ENCODE results near the gene PITPNM3. TPM values are rescaled to one million over a fixed set of nuclear protein-coding genes. Genes with fewer than 3 reads are reported as not detected.

The PITPNM3 gene
- total RNA-seq, 2 donors from 2014 or later = 5.3 to 7.9 TPM

DNA sequence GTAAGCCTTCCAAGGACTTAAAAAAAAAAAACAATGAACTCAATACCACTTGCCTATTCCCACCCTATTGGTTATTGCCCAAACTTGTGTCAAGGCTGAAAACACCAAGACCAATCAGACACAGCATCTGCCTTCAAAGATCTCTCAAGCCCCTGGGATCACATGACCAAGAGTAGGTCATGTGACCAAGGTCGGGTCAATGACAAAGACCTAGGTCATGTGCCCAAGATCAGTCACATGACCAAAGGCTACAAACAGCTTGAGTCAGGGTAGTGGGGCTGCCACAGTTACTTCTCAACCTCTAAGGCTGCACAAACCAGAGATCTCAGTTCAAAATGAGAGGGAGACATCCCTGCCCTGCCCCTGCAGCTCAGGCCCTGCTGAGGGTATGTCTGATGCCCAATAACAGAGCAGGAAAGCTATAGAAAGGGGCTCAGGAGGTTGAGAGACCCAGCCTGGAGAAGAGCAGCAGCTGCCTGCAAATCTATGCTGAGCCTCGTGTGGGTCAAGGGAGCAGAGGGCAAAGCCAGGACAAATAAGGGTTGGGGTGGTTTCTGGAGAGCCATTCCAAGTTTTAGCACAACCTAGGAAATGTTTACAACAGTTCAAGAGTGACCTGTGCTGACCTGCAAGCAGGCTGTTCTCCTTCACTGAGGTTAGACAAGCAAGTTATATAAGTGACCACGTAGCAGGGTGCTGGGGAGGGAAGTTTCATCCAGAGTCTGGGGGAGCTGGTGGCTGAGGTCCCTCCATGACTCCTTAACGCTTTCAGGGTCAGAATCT lies 63.3 kb downstream of the PITPNM3 start:
- TF ChIP-seq, protein P1, sequence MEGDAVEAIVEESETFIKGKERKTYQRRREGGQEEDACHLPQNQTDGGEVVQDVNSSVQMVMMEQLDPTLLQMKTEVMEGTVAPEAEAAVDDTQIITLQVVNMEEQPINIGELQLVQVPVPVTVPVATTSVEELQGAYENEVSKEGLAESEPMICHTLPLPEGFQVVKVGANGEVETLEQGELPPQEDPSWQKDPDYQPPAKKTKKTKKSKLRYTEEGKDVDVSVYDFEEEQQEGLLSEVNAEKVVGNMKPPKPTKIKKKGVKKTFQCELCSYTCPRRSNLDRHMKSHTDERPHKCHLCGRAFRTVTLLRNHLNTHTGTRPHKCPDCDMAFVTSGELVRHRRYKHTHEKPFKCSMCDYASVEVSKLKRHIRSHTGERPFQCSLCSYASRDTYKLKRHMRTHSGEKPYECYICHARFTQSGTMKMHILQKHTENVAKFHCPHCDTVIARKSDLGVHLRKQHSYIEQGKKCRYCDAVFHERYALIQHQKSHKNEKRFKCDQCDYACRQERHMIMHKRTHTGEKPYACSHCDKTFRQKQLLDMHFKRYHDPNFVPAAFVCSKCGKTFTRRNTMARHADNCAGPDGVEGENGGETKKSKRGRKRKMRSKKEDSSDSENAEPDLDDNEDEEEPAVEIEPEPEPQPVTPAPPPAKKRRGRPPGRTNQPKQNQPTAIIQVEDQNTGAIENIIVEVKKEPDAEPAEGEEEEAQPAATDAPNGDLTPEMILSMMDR (IDR thresholded peaks at IDR 0.05) = no peak
- TF ChIP-seq POLR2A (IDR thresholded peaks at IDR 0.05) (no peak), POLR2AphosphoS5 (IDR thresholded peaks at IDR 0.05) (no peak)
- WGBS = 70% methylated on average over 4 of the region's 4 CpGs
- H3K36me3 ChIP-seq = no peaks in the 10 kb centered on the region
- no peak for DNase-seq (ENCODE audit: low spot score)
- H3K9me3 ChIP-seq = no peaks in the 10 kb centered on the region
- H3K4me3 ChIP-seq = no peak overlapping the region
- intact Hi-C loops (cut with DNase I) = no loop called here
- no peaks in the 10 kb centered on the region for H3K27me3 ChIP-seq (replicated peaks; ENCODE audit: insufficient read depth)
- H3K27ac ChIP-seq = no peak overlapping the region
- no peaks in the 10 kb centered on the region for H3K4me1 ChIP-seq (replicated peaks)

DNA sequence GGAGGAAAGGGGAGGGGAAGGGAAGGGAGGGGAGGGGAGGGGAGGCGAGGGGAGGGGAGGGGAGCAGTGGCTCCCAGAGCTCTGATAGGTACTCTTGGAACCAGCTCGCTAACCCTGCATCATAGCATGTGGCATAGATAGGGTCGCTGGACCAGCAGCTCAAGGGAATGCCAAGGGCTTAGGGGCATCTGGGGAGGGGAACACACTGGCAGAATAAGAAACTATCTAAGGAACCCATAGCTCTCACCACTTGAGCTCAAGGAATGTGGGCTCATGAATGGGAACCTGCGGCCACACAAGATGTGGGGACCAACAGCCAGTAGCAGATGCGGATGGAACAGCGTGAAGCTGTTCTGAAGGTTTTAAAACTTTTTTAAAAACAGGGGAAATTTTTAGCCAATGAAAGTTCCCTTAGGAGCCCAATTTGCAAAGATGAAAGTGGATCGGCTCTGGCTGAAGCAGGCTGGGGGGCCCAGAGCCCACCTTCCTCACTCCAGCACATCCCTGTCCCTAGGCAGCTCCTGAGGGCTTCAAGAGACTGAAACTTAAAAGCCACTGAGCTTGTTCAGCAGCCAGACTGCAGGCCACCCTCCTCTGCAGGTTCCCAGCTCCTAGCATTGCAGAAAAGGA lies 65.2 kb downstream of the PITPNM3 start:
- Histone ChIP-seq H3K27me3 (replicated peaks; ENCODE audit: insufficient read depth) (no peaks in the 10 kb centered on the region), H3K4me1 (replicated peaks) (no peaks in the 10 kb centered on the region), H3K36me3 (no peaks in the 10 kb centered on the region), H3K27ac (no peak overlapping the region), H3K4me3 (no peak overlapping the region), H3K9me3 (no peaks in the 10 kb centered on the region)
- WGBS = 84% methylated on average over 7 of the region's 7 CpGs
- no peak for DNase-seq (ENCODE audit: low spot score)
- intact Hi-C loops (cut with DNase I) = no loop called here
- TF ChIP-seq, protein P1 (IDR thresholded peaks at IDR 0.05) = no peak
- TF ChIP-seq POLR2A (IDR thresholded peaks at IDR 0.05) = no peak
- TF ChIP-seq POLR2AphosphoS5 (IDR thresholded peaks at IDR 0.05) = no peak

DNA sequence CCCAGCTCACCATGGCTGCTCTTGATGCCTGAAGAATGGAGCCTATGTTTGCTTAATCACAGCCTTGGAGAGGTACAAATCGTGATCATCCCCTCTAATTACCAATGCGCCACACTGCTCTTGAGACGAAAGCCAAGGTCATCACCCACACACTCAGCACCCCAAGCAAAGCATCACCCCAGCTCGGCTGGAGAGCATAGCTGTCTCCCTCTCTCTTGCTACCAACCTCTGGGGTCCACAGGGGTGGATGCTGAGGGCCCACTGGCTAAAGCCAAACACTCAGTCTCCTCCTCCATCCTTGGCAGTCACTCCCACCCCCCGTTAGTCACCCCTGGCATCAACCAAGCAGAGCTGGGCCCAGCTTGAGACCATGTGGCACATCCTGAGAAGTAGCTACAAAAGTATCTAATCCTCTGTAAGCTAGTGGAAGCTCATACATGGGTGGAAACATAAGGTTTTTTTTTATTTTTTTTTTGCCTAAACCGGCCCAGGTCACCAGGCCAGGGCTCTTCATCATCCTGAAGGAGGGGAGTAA lies 67.3 kb downstream of the PITPNM3 start:
- Histone ChIP-seq H3K9me3 (no peaks in the 10 kb centered on the region), H3K36me3 (no peaks in the 10 kb centered on the region), H3K4me3 (no peak overlapping the region), H3K27ac (no peak overlapping the region), H3K27me3 (replicated peaks; ENCODE audit: insufficient read depth) (no peaks in the 10 kb centered on the region), H3K4me1 (replicated peaks) (no peaks in the 10 kb centered on the region)
- TF ChIP-seq, protein P1 (IDR thresholded peaks at IDR 0.05) = no peak
- TF ChIP-seq POLR2A (IDR thresholded peaks at IDR 0.05) (no peak), POLR2AphosphoS5 (IDR thresholded peaks at IDR 0.05) (no peak)
- DNase-seq (ENCODE audit: low spot score) = no peak
- intact Hi-C loops (cut with DNase I) = no loop called here
- 87% methylated on average over 6 of the region's 6 CpGs for WGBS

DNA sequence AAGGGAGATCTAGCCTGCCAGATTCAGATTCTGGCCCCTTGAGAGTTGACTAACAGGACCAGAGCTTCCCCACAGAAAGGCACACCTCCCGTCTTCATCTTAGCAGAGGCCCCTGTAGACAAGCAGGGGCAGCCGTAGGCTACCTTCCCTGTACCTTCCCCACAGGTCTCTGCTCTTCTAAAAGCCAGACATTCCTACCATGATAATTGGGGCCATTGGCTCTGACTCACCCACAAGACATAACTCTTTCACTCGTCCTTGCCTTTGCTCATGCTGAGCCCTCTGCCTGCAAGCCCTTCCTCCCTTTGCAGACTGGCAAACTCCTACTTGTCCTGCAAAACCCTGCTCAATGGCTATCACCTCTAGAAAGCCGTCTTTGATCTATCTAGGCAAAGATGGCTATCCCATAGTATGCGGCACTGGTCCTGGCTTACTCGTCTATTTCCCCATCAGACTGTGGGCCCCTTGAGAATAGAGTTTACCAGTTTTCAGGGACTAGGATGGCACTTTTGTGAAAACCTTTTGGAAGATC lies 68.3 kb downstream of the PITPNM3 start:
- no peaks in the 10 kb centered on the region for H3K4me1 ChIP-seq (replicated peaks)
- H3K36me3 ChIP-seq = no peaks in the 10 kb centered on the region
- intact Hi-C loops (cut with DNase I) = no loop called here
- H3K9me3 ChIP-seq = no peaks in the 10 kb centered on the region
- TF ChIP-seq POLR2A (IDR thresholded peaks at IDR 0.05) (no peak), POLR2AphosphoS5 (IDR thresholded peaks at IDR 0.05) (no peak)
- TF ChIP-seq, protein P1 (IDR thresholded peaks at IDR 0.05) = no peak
- 63% methylated on average over 6 of the region's 6 CpGs for WGBS
- no peak overlapping the region for H3K4me3 ChIP-seq
- no peak overlapping the region for H3K27ac ChIP-seq
- no peaks in the 10 kb centered on the region for H3K27me3 ChIP-seq (replicated peaks; ENCODE audit: insufficient read depth)
- no peak for DNase-seq (ENCODE audit: low spot score)
